ENCODE data around the gene COP1.

COP1 gene

GRCh38 chr1:175963740-175964139 is 243.3 kb downstream of the COP1 start:
- no peak for DNase-seq (ENCODE audit: low read depth in 2 of 2)
- TF ChIP-seq CTCF (IDR thresholded peaks at IDR 0.05; ENCODE audit: low read depth, low read length): no peak
- no peak overlapping the region for H3K4me3 ChIP-seq (replicated peaks in 1 of 2; ENCODE audit: low read depth in 2 of 2, low read length in 2 of 2)

GRCh38 chr1:175960169-175960568 is 246.9 kb downstream of the COP1 start:
- no peak for TF ChIP-seq CTCF (IDR thresholded peaks at IDR 0.05; ENCODE audit: low read depth, low read length)

GRCh38 chr1:175951627-175952026 is 255.5 kb downstream of the COP1 start:
- TF ChIP-seq CTCF (IDR thresholded peaks at IDR 0.05; ENCODE audit: low read depth, low read length): no peak
- DNase-seq (ENCODE audit: low read depth in 2 of 2): no peak
- H3K4me3 ChIP-seq (replicated peaks in 1 of 2; ENCODE audit: low read depth in 2 of 2, low read length in 2 of 2): no peak overlapping the region

More at GRCh38 chr1:175960169-175960568, 246.9 kb downstream of the COP1 start:
- DNase-seq (ENCODE audit: low read depth in 2 of 2): no peak
- H3K4me3 ChIP-seq (replicated peaks in 1 of 2; ENCODE audit: low read depth in 2 of 2, low read length in 2 of 2): no peak overlapping the region

GRCh38 chr1:175947771-175948170 is 259.3 kb downstream of the COP1 start:
- no peak for DNase-seq (ENCODE audit: low read depth in 2 of 2)
- H3K4me3 ChIP-seq (replicated peaks in 1 of 2; ENCODE audit: low read depth in 2 of 2, low read length in 2 of 2): no peak overlapping the region
- no peak for TF ChIP-seq CTCF (IDR thresholded peaks at IDR 0.05; ENCODE audit: low read depth, low read length)

GRCh38 chr1:175944591-175944990 is 262.5 kb downstream of the COP1 start:
- no peak overlapping the region for H3K4me3 ChIP-seq (replicated peaks in 1 of 2; ENCODE audit: low read depth in 2 of 2, low read length in 2 of 2)
- DNase-seq (ENCODE audit: low read depth in 2 of 2): no peak
- no peak for TF ChIP-seq CTCF (IDR thresholded peaks at IDR 0.05; ENCODE audit: low read depth, low read length)

- H3K4me3 ChIP-seq (replicated peaks in 1 of 2; ENCODE audit: low read depth in 2 of 2, low read length in 2 of 2): no peak overlapping the region
- no peak for DNase-seq (ENCODE audit: low read depth in 2 of 2)
- no peak for TF ChIP-seq CTCF (IDR thresholded peaks at IDR 0.05; ENCODE audit: low read depth, low read length)
Measured at GRCh38 chr1:175941164-175941563, 265.9 kb downstream of the COP1 start.

- DNase-seq (ENCODE audit: low read depth in 2 of 2): no peak
Measured at GRCh38 chr1:175936736-175937135, 270.4 kb downstream of the COP1 start.

More at GRCh38 chr1:175936736-175937135, 270.4 kb downstream of the COP1 start:
- no peak overlapping the region for H3K4me3 ChIP-seq (replicated peaks in 1 of 2; ENCODE audit: low read depth in 2 of 2, low read length in 2 of 2)
- no peak for TF ChIP-seq CTCF (IDR thresholded peaks at IDR 0.05; ENCODE audit: low read depth, low read length)

All from cardiac fibroblast (primary cell).